Esophagus muscularis mucosa (tissue), 4 donors: ENCODE measurements around the gene PCSK7.

Experiments
- EP300 ChIP-seq: sonication (generic); formaldehyde crosslinking; IDR thresholded peaks from one replicate; pipeline ENCODE4 v1.6.1; 2017; ENCODE audit warnings: antibody characterized with exemption
- POLR2A ChIP-seq: fragments of 450-650 bp; IDR thresholded peaks from one replicate; pipeline ENCODE4 v1.6.1; 2017; ENCODE audit warnings: antibody characterized with exemption, moderate library complexity, mild to moderate bottlenecking, low read depth
- POLR2AphosphoS5 ChIP-seq, 2 donors: sonication (generic); formaldehyde crosslinking; IDR thresholded peaks; one replicate each; pipeline ENCODE4 v1.6.1; 2017; ENCODE audit warnings: antibody characterized with exemption in 2 of 2
- TF ChIP-seq, protein P1 (sequence below), 3 experiments: fragments of 200-600 bp in 2 of 3; fragments of 450-650 bp in 1 of 3; sonication (generic) in 2 of 3; IDR thresholded peaks; one replicate each; pipeline ENCODE4 v1.5.1; 2017 to 2019; ENCODE audit warnings: antibody characterized with exemption in 3 of 3, mild to moderate bottlenecking in 2 of 3, moderate library complexity in 1 of 3

DNA sequence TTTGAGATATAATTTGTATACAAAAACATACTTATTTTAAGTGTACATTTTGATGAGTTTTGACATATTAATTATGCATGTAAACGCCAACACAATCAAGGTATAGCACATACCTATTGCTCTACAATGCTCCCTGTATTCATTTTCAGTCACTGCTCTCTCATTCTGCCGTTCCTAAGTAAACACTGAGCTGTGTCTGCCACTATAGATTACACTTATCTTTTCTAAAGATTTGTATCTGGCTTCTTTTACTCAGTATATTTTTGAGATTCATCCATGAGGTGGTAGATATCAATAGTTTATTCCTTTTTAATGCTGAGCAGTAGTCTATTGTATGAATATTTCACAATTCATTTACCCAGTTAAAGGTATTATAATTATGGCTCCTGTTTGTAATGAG, 33.9 kb upstream of the PCSK7 start:
- TF ChIP-seq, protein P1, sequence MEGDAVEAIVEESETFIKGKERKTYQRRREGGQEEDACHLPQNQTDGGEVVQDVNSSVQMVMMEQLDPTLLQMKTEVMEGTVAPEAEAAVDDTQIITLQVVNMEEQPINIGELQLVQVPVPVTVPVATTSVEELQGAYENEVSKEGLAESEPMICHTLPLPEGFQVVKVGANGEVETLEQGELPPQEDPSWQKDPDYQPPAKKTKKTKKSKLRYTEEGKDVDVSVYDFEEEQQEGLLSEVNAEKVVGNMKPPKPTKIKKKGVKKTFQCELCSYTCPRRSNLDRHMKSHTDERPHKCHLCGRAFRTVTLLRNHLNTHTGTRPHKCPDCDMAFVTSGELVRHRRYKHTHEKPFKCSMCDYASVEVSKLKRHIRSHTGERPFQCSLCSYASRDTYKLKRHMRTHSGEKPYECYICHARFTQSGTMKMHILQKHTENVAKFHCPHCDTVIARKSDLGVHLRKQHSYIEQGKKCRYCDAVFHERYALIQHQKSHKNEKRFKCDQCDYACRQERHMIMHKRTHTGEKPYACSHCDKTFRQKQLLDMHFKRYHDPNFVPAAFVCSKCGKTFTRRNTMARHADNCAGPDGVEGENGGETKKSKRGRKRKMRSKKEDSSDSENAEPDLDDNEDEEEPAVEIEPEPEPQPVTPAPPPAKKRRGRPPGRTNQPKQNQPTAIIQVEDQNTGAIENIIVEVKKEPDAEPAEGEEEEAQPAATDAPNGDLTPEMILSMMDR (IDR thresholded peaks at IDR 0.05) = no peak
- TF ChIP-seq POLR2A (no peak), EP300 (no peak), POLR2AphosphoS5 (IDR thresholded peaks at IDR 0.05) (no peak)
